HepG2 (cell line): ENCODE data around the gene CCDC142. TPM values are rescaled to one million over a fixed set of nuclear protein-coding genes. Genes with fewer than 3 reads are reported as not detected.

ENCODE experiments used
- ATAC-seq: fragments of 200-7000 bp; cut with Tn5 transposase; 3 replicates; pipeline ENCODE4 v1.9.1; 2020; ENCODE audit warnings: mild to moderate bottlenecking, moderate library complexity
- BruUV-seq: library from RNA; stranded (reverse); fragments of 400-500 nt; replicated peaks from 2 replicates; lab custom pipeline; 2021; lab: Mats Ljungman, UMichigan
- CTCF ChIA-PET: fragments of 300-600 bp; formaldehyde crosslinking; extraction: SDS; loops from one replicate; lab custom pipeline; 2021; ENCODE audit warnings: low total read pairs, inconsistent platforms, low intra/inter-chr PET ratio; lab: Yijun Ruan, JAX
- POLR2A ChIA-PET: fragments of 350-600 bp; sonication (Branson Sonifier 250); formaldehyde crosslinking; loops from one replicate; lab custom pipeline; 2020; ENCODE audit warnings: antibody characterized with exemption, inconsistent platforms; lab: Yijun Ruan, JAX
- DNase-seq: peaks from one replicate; pipeline ENCODE4 v3.0.0-alpha.2; 2015; ENCODE audit warnings: low spot score
- FAIRE-seq: peaks from 3 replicates; lab custom pipeline; 2011; peaks lifted over from hg19 to GRCh38; lab: Jason Lieb, UNC
- H2AFZ ChIP-seq: one replicate; pipeline ENCODE4 v1.6.1; 2011; ENCODE audit warnings: low read length, inconsistent platforms
- H3K27ac ChIP-seq: fragments of 300-600 bp; 3 replicates; pipeline ENCODE4 v1.8.0; 2011; ENCODE audit warnings: mixed run types, mild to moderate bottlenecking, mixed read lengths, low read length, inconsistent platforms; ENCODE audit not compliant: insufficient read depth; ENCODE audit errors: extremely low read length
- H3K27me3 ChIP-seq, 2 experiments: fragments of 200-600 bp in 1 of 2; 2 replicates in 1 of 2; 3 replicates in 1 of 2; pipeline versions ENCODE4 v1.6.0 to v1.8.0; 2011; ENCODE audit warnings: low read length in 2 of 2, mild to moderate bottlenecking in 2 of 2, moderate library complexity in 2 of 2, inconsistent platforms in 1 of 2; ENCODE audit not compliant: insufficient read depth in 2 of 2, control insufficient read depth in 1 of 2
- H3K36me3 ChIP-seq, 2 experiments: fragments of 200-600 bp in 1 of 2; replicated peaks in 1 of 2; 2 replicates in 1 of 2; 3 replicates in 1 of 2; pipeline versions ENCODE4 v1.5.1 to v1.8.0; 2011; ENCODE audit warnings: low read length in 2 of 2, inconsistent platforms in 1 of 2; ENCODE audit not compliant: insufficient read depth in 2 of 2, control insufficient read depth in 1 of 2
- H3K4me1 ChIP-seq: 2 replicates; pipeline ENCODE4 v1.5.1; 2012; ENCODE audit warnings: low read length, inconsistent platforms; ENCODE audit not compliant: insufficient read depth
- H3K4me2 ChIP-seq: 2 replicates; pipeline ENCODE4 v1.6.0; 2011; ENCODE audit warnings: low read depth, low read length, inconsistent platforms
- H3K4me3 ChIP-seq, 3 experiments: fragments of 200-600 bp in 1 of 3; sonication (generic), shearing (Covaris generic) in 1 of 3; replicated peaks in 1 of 3; 2 replicates each; pipeline ENCODE4 v1.5.1; 2011 to 2016; ENCODE audit warnings: low read length in 3 of 3, inconsistent platforms in 2 of 3, low read depth in 2 of 3, mild to moderate bottlenecking in 2 of 3, control low read depth in 1 of 3, mixed read lengths in 1 of 3; ENCODE audit not compliant: insufficient read depth in 1 of 3
- H3K79me2 ChIP-seq: one replicate; pipeline ENCODE4 v1.6.1; 2011; ENCODE audit warnings: low read length, inconsistent platforms; ENCODE audit not compliant: insufficient read depth
- H3K9ac ChIP-seq: 2 replicates; pipeline ENCODE4 v1.6.0; 2011; ENCODE audit warnings: mild to moderate bottlenecking, low read depth, low read length, inconsistent platforms; ENCODE audit not compliant: insufficient read depth
- H3K9me3 ChIP-seq: 2 replicates; pipeline ENCODE4 v1.5.1; 2012; ENCODE audit warnings: mild to moderate bottlenecking, low read length
- H4K20me1 ChIP-seq: 2 replicates; pipeline ENCODE4 v1.6.0; 2011; ENCODE audit warnings: inconsistent platforms, mild to moderate bottlenecking, low read length, moderate library complexity; ENCODE audit not compliant: insufficient read depth
- AGO1 ChIP-seq: fragments of 200-400 bp; formaldehyde crosslinking; IDR thresholded peaks from 2 replicates; pipeline ENCODE4 v1.6.1; 2017; ENCODE audit warnings: mild to moderate bottlenecking, low read depth, low read length, moderate library complexity; ENCODE audit not compliant: poor library complexity, severe bottlenecking
- BHLHE40 ChIP-seq: IDR thresholded peaks from 2 replicates; pipeline ENCODE4 v1.6.1; 2011; ENCODE audit warnings: low read length, improper control_type of control experiment
- GATA4 ChIP-seq: sonication (generic); IDR thresholded peaks from 2 replicates; pipeline ENCODE4 v1.6.1; 2016; ENCODE audit warnings: antibody characterized with exemption, low read depth, borderline replicate concordance
- HMGXB3 ChIP-seq: sonication (generic); formaldehyde crosslinking; IDR thresholded peaks from 2 replicates; pipeline ENCODE4 v1.4.0; 2020; ENCODE audit warnings: missing genetic modification reagents, borderline replicate concordance
- IRF1 ChIP-seq: sonication (generic); formaldehyde crosslinking; IDR thresholded peaks from 2 replicates; pipeline ENCODE4 v1.4.0; 2020; ENCODE audit warnings: low read depth, mild to moderate bottlenecking, missing genetic modification reagents
- MXD4 ChIP-seq: IDR thresholded peaks from 2 replicates; pipeline ENCODE4 v1.6.1; 2016; ENCODE audit warnings: mild to moderate bottlenecking, missing biosample characterization, missing genetic modification reagents
- PAX8 ChIP-seq: sonication (generic); formaldehyde crosslinking; IDR thresholded peaks from 2 replicates; pipeline ENCODE4 v1.8.0; 2022; ENCODE audit warnings: mild to moderate bottlenecking, missing genetic modification reagents, borderline replicate concordance
- RBM39 ChIP-seq: fragments of 200-400 bp; formaldehyde crosslinking; IDR thresholded peaks from one replicate; pipeline ENCODE4 v1.6.1; 2018; ENCODE audit warnings: antibody characterized with exemption, mild to moderate bottlenecking, low read depth, low read length; ENCODE audit not compliant: poor library complexity, severe bottlenecking
- SAP130 ChIP-seq: IDR thresholded peaks from 2 replicates; pipeline ENCODE4 v1.6.1; 2016; ENCODE audit warnings: low read depth
- SNAPC2 ChIP-seq: sonication (generic); formaldehyde crosslinking; IDR thresholded peaks from 2 replicates; pipeline ENCODE4 v1.8.1; 2022; ENCODE audit warnings: mild to moderate bottlenecking, missing genetic modification reagents
- XRCC5 ChIP-seq: fragments of 200-400 bp; formaldehyde crosslinking; optimal IDR thresholded peaks from 2 replicates; pipeline ENCODE3; 2017; ENCODE audit warnings: mild to moderate bottlenecking, low read length
- ZBTB25 ChIP-seq: IDR thresholded peaks from 2 replicates; pipeline ENCODE4 v1.6.1; 2018; ENCODE audit warnings: missing genetic modification reagents
- ZBTB33 ChIP-seq: sonication (generic); formaldehyde crosslinking; IDR thresholded peaks from 2 replicates; pipeline ENCODE4 v1.4.0; 2020; ENCODE audit warnings: missing genetic modification reagents
- ZFP1 ChIP-seq: IDR thresholded peaks from 2 replicates; pipeline ENCODE4 v1.6.1; 2016
- ZNF136 ChIP-seq: sonication (generic); formaldehyde crosslinking; IDR thresholded peaks from 2 replicates; pipeline ENCODE4 v1.8.1; 2022; ENCODE audit warnings: low read depth, mild to moderate bottlenecking, moderate library complexity, missing genetic modification reagents
- WGBS: methylation state at CpG from one replicate; pipeline ENCODE4 v1.1.6; 2017; ENCODE audit warnings: low lambda C conversion rate; 5-methylcytosine and 5-hydroxymethylcytosine counted together
- in situ Hi-C: cut with HindIII; loops from 2 replicates; pipeline ENCODE4 v1.10.0; 2017; ENCODE audit warnings: low pct_unique_long_range_greater_than_20kb; ENCODE audit not compliant: extremely low pct_ligation_motif_present
- intact Hi-C: fragments of 100-400 bp; cut with micrococcal nuclease; formaldehyde crosslinking; loops from one replicate; pipeline ENCODE4 v1.10.0; 2022; ENCODE audit not compliant: unreplicated experiment
- polyA plus RNA-seq, 8 experiments: library from polyadenylated mRNA; depleted of rRNA in 3 of 8; stranded (reverse) in 7 of 8; unstranded in 1 of 8; fragments of >200 nt; fragmentation: Illumina TruSeq in 4 of 8; extraction: Trizol in 4 of 8; gene quantifications; 2 replicates each; pipeline versions ENCODE4 v1.2.1 to v1.2.3, GENCODE V29; 2011 to 2016; ENCODE audit warnings: low read depth in 4 of 8, missing spikeins in 1 of 8, mixed read lengths in 1 of 8; ENCODE audit not compliant: insufficient read depth in 1 of 8
- total RNA-seq, 5 experiments: library from RNA; depleted of rRNA; stranded (reverse); fragments of >200 nt; fragmentation: Illumina TruSeq; extraction: Trizol; gene quantifications; 2 replicates each; pipeline ENCODE4 v1.2.3, GENCODE V29; 2016; ENCODE audit warnings: low read depth in 1 of 5

Gene CCDC142
- total and polyA plus RNA-seq, 2 of the 13 experiments (the other 11 are each of a cell fraction or from before 2014, with no cell fraction given): 14.7 to 30.4 TPM

GRCh38 chr2:74501335-74502071, 18.7 kb upstream of the CCDC142 start:
- Histone ChIP-seq H3K9me3 (no peaks in the 10 kb centered on the region), H3K9ac (peak overlapping the region; percentile 83), H3K4me3 (peak overlapping the region; percentile 67 to 86 (median 82)), H3K36me3 (no peaks in the 10 kb centered on the region; a peak in 3 of 5 replicates), H2AFZ (no peak overlapping the region), H4K20me1 (no peaks in the 10 kb centered on the region), H3K27me3 (no peaks in the 10 kb centered on the region; a peak in 1 of 5 replicates), H3K27ac (peak overlapping the region; percentile 89), H3K4me1 (peaks cover 77% of the 10 kb centered on the region), H3K4me2 (peak overlapping the region; percentile 92), H3K79me2 (peaks cover 48% of the 10 kb centered on the region)
- WGBS: 6% methylated on average over 17 of the region's 18 CpGs
- CTCF ChIA-PET: interaction anchor here (1.5 to 2.9 kb wide), 2 partner anchors 13 to 18 kb away, joined by 5 to 20 read pairs; partner anchors contain the start of genes CCDC142 and TTC31
- peak; percentile 4 for ATAC-seq
- BruUV-seq: TSS peak; percentile 41
- intact Hi-C loops (loop anchor here (1.0 to 2.0 kb wide), 2 partner anchors 18 to 61 kb away; partner anchors contain the start of genes RTKN and TTC31), in situ Hi-C loops (no loop called here)
- POLR2A ChIA-PET: interaction anchor here (0.7 to 16.5 kb wide), 17 partner anchors 9 to 1324 kb away, joined by 3 to 795 read pairs (median 22); partner anchors contain the start of genes AUP1, CCDC142, DQX1 and HTRA2
- peak; percentile 64 for DNase-seq
- peak; percentile 67 for FAIRE-seq
- no peak for TF ChIP-seq AGO1
- no peak for TF ChIP-seq IRF1 (CRISPR knock-in tag)
- TF ChIP-seq SNAPC2 (CRISPR knock-in tag): 0 out of 2 replicates have a peak, but pooled peaks have one; percentile 27
- no peak for TF ChIP-seq PAX8 (CRISPR knock-in tag)
- TF ChIP-seq HMGXB3 (CRISPR knock-in tag): no peak
- TF ChIP-seq ZBTB25: no peak
- no peak for TF ChIP-seq GATA4
- no peak for TF ChIP-seq RBM39
- TF ChIP-seq SAP130: peak; percentile 16; the same call in 1 of the 2 replicates
- no peak for TF ChIP-seq BHLHE40
- no peak for TF ChIP-seq MXD4
- no peak for TF ChIP-seq ZFP1 (CRISPR knock-in tag)
- TF ChIP-seq ZBTB33 (CRISPR knock-in tag): no peak
- peak; percentile 31 for TF ChIP-seq XRCC5
- no peak for TF ChIP-seq ZNF136 (CRISPR knock-in tag)
